Inflammatory macrophage treated with lipopolysaccharide for 1 hour (primary cell): ENCODE data around the gene HOXD4.
A peak's percentile ranks its signal among the peaks of the same experiment; 100 is the strongest.

Source experiments
- DNase-seq, 2 donors: peaks; one replicate each; pipeline ENCODE4 v3.0.0-alpha.2; 2020 to 2022

The HOXD4 gene

DNA sequence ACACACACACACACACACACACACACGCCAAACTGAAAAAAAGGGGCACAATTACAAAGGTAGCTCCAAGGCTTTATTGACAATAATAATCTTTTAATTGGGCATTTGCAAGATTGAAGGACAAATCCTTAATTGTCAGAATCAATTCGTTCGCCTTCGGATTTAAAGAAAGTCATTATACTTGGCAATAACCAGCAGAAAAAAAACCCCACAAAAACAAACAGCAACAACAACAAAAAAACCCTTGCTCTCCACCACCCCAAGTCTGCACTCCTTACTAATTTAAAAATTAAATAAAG is 23.6 kb upstream of the HOXD4 start:
- DNase-seq, result no peak

DNA sequence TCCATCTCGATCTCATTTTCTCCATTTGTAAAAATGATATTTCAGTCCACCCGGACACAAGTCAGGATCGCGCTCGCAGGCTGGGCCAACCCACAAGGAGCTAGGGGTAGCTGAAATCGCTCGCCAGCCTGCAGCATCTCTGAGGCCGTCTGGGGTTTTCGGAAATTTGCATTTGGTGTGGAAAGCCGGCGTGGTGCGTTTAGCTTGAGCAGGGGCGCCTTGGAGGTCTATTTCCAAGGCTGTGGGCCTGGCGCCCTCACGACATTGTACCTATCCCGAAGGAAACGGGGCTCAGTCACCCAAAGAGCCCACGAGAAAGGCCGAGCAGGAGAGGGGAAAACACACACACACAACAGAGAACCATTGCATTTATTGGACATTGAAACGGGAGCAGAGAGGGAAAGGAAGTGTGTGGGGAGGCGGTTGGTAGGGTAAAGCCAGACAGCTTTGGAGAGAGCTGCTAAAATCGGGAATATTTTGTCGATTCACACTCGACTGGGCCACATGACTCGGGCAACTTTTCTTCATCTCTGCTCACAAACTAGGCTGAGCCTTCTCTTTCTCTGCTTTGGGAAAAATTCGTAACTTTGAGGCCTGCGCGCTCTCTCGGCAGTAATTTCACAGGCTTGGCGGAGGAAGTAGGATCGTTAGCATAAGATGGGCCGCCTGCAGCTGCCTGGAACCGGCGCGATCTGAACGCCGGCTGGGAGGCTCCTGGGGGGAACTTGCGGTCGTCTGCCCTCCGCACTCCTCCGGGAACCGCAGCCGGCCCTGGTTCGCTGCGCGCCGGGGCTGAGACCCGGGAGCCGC is 23.0 kb upstream of the HOXD4 start:
- DNase-seq, result no peak

DNA sequence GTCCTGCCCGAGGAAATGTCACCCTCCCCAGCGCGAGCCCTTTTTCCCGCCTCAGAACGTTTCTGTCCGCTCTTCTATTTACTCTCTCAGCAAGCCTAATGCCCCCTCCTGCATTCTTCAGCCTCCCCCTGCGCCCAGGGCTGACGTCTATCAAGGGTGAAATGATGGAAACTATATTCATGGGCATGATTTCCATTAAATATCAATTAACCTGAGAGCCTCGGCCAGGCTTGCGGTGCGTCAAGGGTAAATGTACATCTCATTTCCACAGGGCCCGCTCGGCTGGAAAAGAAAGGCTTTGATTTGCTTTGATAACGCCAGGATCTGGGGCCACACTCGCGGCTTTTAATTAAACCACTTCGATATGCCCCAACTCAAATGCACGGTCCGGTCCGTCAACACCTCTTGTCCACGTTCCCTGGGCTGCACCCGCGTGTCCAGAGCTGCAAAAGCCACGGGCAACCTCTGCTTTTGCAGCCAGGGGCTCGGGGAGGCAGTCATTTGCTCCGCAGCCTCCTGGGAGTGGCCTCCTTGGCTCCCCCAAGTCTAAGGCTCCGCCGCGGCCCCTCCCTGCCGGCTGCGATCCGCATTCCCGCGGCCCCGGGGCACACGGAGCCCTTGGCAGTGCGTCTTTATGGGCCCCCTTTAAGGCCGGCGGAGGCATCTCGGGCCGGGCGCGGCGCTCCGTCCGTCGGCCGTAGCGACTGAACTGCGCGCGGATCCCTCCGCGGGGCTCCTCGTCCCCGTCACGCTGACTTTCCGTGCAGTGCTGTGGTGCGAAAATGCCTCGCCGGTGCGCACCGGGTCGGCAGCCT is 22.2 kb upstream of the HOXD4 start, which contains the start of gene HOXD8:
TSS of gene HOXD8 (plus strand) at position 724 of the 815 bp plus-strand sequence. CDS start 662 bp downstream, outside the sequence.
- DNase-seq, result no peak

DNA sequence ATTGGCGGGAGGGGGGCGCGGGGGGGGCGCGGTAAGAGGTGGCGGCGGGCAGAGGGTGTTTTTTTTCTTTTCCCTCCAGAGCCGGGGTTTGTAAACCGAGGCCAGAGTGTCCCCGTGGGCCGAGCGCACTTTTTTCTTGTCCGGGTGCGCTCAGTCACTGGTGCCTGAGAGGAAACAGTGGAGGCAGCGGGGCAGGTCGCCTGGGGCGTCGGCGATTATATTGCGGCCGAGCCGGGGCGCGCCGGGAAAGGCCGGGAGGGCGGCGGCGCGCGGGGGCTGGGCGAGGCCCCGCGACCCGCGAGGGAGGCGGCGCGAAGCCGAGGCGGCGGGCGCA is 21.6 kb upstream of the HOXD4 start:
- no peak for DNase-seq

DNA sequence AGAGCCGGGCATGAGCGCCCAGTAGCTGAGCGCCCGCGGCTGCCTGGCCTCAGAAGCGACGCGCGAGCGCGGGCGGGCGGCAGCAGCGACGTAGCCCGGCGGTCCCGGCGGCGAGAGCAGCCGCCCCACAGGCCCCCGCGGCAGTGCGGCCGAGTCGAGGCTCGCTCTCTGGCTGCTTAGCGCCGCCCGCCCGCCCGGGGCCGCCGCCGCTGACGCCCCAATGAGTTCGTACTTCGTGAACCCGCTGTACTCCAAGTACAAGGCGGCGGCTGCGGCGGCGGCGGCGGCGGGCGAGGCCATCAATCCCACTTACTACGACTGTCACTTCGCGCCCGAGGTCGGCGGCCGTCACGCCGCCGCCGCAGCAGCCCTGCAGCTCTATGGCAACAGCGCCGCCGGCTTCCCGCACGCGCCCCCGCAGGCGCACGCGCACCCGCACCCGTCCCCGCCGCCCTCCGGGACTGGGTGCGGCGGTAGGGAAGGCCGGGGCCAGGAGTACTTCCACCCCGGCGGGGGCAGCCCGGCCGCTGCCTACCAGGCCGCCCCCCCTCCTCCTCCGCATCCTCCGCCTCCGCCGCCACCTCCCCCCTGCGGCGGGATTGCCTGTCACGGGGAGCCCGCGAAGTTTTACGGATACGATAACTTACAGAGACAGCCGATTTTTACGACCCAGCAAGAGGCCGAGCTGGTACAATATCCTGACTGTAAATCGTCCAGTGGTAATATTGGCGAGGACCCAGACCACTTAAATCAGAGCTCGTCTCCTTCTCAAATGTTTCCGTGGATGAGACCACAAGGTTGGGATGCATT is 21.0 kb upstream of the HOXD4 start:
- no peak for DNase-seq

DNA sequence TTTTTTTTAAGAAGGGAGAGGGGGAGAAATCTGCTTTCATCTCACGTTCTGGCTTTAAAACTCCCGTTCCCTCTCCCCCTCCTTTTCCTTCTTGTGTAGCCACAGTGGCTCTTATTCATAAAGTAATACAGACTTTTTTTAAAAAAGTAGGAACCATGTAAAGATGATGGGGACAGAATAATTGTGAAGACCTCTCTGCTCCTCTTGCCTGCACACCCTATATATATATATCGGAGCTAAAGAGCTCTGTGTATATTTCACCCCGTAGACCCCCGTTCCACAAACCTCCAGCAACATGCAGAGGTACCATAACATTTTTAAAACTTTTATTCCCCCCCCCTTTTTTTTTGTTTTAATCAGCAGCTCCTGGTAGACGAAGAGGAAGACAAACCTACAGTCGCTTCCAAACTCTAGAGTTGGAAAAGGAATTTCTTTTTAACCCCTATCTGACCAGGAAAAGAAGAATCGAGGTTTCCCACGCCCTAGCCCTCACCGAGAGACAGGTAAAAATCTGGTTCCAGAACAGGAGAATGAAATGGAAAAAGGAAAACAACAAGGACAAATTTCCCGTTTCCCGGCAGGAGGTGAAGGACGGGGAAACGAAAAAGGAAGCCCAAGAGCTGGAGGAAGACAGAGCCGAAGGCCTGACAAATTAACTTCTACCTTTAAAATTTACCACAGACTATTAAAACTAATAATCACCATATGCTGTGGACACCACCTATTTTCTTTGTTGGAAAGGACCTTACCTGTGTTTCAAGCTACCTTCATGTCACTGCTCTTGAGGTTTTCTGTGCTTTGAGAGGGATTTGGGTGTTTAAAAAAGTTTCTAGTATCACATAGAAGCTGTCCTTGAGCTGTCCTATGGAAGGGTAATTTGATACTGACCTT is 20.1 kb upstream of the HOXD4 start:
- no peak for DNase-seq

DNA sequence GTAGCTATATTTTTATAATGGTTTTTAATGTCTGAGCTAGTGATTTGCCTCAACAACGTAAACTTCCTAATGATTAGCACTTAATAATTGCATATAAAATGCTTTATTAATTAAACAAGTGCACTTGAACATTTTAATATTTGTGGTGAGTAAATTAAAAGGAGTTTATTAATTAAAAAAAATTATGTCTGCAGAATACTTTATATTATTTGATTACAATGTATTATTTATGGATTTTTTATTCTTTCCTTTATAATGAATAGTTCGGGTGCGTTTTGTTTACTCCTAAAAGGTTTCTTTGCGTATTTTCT is 19.5 kb upstream of the HOXD4 start:
- DNase-seq, result no peak

DNA sequence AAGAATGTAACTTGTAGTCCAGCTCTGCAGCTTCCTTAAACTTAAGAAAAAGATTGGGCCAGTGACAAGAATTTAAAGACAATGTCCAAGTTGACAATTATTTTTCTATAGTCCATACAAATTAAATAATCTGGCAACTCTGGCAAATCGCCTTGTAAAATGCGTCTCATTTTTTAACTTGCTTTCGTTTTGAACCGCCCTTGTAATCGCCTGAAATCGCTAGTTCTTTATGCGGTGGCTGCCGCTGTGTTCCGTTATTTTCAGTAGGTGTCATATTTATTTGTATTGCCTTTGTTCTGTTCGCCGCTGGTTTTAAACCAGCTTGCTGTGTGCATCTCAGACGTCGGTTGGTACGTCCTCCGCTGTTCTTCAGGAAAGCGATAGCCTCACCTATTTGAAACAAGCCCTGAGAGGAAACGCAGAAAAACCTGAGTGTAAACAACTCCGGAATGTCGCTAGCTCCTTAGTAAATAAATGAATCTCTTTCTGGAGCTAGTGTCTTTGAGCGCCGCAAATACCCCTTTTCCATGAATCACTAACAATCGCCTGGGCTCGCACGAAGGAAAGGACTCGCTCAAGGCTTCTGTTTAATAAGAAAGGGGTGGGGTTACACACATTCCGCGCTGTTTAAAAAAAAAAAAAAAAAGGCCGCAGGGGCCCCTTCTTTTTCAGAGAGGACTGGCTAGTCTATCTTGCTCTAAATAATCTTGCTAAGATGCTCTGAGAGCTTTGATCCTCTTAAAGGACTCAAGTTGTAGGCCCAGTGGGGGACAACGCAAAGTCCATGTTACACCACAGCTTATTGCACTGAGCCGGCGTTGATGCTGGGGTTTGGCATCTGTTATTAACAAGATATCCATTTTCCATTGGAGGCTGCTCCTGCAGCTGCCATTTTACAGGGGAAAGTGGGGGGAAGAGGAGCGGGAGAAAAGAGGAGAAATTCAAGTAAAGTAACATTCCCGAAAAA is 18.9 kb upstream of the HOXD4 start:
- peak; percentile 10 to 30 for DNase-seq

DNA sequence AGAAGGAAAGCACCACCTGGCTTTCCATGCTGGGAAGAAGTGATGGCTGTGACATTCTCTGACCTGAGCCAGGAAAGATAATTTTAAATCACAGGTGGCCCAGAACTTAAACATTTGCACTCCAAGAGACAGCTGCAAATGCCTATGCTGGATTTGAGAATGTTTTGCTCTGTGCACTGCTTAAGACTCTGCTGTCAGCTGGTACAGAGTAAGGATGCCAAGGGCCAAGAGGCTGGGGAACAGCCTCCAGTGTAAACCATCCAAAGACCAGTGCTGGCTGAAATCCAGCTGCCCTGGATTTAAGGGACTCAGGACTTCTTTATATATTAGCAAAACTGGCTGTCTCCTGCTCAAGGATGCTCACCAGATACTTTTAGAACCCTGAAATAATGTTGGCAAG is 18.0 kb upstream of the HOXD4 start:
- no peak for DNase-seq

DNA sequence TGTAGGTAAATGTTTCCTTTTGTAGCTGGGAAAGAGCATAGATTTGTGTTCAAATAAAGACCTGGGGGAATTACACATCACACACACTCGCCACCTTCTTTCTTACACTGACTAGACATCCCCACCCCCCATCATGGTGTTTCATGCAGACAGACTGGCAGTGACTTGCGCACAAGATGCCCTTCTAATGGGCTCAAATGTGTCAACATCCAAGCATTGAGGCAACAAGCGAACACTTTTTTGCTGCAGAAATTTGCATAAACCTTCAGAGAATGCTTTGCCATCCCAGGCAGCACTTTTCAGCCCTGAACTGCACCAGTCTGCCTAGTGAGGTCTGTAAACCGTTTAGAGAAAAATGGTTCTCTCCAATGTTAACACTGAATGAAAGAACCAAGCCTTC is 17.3 kb upstream of the HOXD4 start:
- DNase-seq, result no peak

DNA sequence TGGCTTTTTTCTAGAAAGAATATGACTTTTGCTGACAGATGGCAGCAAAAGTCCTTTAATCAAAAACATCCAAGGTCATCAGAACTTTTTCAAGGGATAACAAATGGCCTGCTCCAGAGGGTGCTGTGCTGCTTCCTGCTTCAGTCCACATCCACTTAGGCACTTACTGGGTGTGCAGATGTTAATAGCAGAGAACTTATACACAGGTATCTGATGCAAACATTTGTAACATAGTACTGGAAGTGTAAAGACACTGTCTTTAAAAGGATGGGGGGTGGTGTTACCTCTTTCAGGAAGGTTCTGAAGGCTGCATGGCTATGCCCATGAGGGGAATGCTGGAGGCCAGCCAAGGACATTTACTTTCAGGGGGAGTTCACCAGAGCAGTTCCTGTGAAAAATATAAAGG is 16.3 kb upstream of the HOXD4 start:
- DNase-seq, result no peak

DNA sequence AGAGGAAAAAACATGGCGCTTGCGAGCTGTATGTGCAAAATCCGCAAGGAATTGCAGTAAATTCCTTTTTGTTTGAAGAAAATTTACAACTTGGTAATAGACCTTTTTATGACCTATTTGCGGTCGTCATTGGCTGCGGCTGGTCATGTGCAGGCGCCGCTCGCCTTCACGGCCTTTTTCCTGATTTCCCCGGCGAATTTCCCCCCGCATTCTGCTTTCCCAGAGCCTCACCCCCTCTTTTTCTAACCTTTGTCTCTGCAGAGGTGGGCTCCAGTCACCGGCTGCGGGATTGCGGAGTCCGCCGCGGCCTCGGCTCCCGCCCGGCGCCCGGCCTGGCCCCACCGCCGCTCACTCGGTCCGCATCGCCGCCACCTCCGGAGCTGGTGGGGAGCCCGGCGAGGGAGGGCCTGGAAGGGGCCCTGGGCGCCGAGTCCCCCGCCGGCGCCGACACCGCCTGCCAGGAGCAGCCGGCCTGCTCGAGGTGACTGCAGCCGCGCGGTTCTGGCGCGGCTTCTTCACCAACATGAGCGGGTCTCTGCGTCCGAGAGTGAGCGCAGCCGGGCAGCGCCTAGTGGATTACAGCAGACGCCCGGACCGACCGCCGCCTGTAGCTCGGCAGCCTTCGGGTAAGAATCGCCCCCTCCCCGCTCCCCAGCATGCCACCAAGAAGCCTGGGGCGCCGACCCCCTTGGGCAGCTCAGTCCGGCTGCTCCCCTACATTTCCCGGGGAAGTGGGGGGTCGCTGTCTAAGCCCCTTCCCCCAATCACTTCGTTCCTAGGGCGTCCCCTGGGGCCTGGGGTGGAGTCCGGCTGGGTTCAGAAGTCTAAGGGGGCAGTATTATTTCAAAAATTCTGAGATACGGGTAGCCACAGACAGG is 14.7 kb upstream of the HOXD4 start:
- DNase-seq, result no peak

DNA sequence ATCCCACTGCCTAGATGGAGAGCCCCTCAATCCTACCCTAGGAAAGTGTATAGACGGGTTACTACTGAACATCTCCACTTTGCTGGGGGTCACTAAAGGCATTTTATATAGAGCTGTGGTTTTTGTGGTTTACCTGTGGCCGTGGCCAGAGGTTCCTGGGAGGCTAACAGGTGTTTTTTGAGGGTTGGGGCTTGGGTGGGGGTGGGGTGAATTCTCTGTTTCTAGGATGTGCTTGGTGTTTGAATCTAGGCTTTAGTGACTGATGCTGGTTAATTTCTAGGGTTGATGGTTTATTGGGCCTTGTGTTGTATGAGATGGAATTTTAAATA is 14.1 kb upstream of the HOXD4 start:
- DNase-seq, result no peak

DNA sequence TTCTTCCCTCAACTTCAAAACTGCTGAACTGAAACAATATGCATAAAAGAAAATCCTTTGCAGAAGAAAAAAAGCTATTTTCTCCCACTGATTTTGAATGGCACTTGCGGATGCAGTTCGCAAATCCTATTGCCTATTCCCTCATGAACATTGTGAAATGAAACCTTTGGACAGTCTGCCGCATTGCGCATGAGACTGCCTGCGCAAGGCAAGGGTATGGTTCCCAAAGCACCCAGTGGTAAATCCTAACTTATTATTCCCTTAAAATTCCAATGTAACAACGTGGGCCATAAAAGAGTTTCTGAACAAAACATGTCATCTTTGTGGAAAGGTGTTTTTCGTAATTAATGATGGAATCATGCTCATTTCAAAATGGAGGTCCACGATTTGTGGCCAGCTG is 13.4 kb upstream of the HOXD4 start:
- no peak for DNase-seq

DNA sequence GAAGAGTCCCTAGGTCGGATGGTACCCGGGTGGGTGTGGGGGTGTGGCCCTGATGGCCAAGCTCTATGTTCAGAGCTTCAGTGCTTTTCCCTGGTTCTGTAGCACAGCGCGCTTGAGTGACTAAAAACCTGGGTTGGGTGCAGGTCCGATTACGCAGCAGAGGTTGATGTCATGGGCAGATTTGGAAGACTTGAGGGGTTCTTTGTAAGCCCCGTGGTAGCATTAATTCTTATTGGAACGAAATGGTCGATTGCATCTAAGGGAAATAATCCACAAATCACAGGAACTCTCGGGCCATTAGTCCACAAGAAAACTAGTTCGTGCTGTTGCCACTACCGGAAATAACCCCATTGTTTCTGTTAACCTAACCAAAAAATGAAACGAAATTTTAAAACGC is 12.8 kb upstream of the HOXD4 start:
- DNase-seq, result no peak

DNA sequence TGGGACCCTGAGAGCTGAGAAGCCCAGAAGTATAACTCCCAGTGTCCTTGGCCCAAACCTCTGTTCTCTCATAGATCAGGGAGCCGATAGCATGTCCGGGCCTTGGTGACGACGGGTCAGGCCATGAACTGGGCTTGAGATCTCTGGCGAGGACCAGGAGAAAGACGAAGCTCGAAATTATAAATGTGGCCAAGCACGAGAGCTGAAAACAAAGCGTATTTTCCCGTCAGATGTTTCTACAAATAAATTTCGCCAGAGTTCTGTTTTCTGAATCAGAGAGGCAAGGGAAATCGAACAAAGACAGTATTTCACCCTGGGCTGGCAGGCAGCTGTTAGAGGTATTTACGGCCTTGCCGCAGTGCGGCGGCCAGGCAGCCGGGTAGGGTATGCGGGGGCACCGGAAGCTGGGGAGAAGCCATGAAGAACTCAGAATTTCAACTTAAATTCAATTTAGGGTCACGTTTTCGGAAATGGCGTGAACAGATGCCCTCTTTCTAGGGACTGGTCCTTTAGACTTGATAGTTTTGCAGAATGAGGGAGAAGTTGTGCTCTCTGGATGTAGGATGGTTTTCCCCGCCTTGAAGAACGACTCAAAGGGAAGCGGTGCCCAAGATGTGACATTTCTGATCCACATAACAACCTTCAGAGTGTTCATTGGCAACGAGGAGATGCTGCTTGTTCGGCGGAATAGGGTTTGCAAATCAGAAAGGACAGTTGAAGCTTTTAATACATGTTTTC is 12.3 kb upstream of the HOXD4 start:
- DNase-seq, result no peak

DNA sequence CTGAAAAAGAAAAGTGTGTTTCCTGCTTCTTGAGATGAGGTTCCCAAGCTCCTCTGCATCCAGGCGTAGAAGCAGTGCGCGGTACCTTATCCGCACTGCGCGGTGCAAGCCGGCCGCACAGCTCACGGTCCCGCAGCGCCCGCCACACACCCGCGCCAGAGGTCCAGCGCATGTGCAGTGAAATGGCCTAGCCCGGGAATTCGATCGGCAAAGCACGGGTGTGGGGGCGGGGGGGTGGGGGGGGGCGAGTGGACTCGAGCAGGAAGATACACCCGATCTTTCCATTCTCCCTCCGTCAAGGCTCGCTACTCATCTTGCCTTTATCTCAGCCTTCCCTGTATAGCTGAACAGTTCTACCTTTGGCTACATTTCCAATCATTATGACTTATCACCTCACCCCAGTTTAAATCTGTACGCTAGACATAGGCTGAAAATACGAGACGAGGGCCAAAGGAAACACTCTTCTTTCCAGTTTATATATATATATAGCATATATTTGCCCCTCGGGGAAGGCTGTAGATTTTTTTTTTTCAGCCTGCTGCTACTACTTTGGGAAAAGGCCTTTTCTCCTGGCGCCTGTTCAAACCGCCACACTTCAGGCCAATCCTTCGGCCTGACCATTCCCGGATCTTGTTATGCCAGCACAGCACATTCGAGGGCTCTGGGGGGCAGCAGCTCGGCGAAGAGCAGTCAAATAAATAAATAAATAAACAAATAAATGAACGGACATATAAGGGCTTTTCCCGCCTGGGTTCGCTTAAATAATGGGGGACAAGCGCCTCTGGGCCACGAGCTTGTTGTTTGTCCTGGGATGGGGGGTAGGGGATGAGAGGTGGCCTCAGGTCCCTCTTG is 11.5 kb upstream of the HOXD4 start:
- no peak for DNase-seq

DNA sequence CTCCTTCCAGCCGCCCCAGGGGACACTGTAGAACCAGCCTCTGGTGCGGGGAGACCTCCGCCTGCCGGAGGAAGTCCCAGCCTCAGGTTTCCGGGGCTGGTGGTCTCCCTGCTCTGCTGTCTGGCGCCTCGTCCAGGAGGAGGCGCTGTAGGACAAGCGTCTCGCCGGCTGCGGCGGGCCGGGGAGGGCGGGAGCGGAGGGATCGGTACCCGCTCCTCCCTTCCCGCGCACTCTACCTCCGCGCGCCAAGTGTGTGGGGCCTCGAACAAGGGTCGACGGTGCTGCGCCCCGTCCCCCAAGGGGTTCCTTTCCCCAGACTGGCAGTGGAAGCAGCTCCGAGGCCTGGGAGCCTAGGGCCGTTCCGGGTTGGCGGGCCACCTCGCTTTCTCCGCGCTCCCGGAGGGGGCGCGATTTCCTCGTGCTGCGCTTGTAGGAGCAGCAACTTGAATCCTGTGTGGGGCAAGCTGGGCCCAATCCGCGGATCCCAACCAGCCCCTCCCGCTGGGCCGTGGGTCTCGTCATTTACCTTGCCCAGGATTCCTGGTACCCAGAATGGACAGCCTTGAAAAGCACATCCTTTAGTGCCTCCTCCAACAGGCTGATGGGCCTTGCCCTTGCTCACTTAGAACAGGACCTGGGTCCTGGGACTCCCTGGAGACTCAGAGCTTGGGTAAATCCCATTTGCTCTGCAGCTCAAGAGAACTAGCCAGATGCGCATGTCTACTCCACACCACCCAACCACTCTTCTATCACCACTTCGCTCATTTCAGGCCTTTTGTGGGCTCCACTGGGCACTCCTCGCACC is 10.6 kb upstream of the HOXD4 start:
- peak in 1 of 2 donors; percentile 49 for DNase-seq
